Neural progenitor cell (in vitro differentiated cells): ENCODE results near the gene LDLRAD4.

Source experiments
- EZH2 ChIP-seq: fragments of 200-600 bp; sonication (generic); IDR thresholded peaks from 2 replicates; pipeline ENCODE4 v1.6.1; 2017; ENCODE audit warnings: antibody characterized with exemption, mild to moderate bottlenecking, moderate library complexity
- EZH2phosphoT487 ChIP-seq: fragments of 200-600 bp; sonication (generic); IDR thresholded peaks from 2 replicates; pipeline ENCODE4 v1.6.1; 2017; ENCODE audit warnings: antibody characterized with exemption
- TF ChIP-seq, protein P1 (sequence below): fragments of 200-600 bp; sonication (generic); IDR thresholded peaks from 2 replicates; pipeline ENCODE4 v1.5.1; 2017; ENCODE audit warnings: antibody characterized with exemption, mild to moderate bottlenecking

DNA sequence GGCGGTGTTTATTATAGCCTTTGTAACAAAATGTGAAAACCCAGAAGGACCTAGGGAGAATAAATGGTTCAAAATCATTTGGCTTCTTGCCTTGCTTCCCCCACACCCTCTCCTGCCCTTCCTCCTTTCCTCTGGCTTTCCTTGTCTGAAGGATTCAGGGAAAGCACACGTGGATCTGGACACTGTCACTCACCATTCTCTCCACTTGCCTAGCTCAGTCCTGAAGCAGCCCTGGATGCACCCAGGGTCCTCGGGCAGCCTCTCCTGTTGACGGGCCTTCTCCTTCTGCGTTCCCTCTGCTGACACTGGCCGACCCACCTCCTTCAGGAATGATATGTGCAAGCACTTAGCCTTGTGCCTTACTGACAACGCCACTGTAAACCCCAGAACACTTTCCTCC lies 439.4 kb downstream of the LDLRAD4 start:
- TF ChIP-seq, protein P1, sequence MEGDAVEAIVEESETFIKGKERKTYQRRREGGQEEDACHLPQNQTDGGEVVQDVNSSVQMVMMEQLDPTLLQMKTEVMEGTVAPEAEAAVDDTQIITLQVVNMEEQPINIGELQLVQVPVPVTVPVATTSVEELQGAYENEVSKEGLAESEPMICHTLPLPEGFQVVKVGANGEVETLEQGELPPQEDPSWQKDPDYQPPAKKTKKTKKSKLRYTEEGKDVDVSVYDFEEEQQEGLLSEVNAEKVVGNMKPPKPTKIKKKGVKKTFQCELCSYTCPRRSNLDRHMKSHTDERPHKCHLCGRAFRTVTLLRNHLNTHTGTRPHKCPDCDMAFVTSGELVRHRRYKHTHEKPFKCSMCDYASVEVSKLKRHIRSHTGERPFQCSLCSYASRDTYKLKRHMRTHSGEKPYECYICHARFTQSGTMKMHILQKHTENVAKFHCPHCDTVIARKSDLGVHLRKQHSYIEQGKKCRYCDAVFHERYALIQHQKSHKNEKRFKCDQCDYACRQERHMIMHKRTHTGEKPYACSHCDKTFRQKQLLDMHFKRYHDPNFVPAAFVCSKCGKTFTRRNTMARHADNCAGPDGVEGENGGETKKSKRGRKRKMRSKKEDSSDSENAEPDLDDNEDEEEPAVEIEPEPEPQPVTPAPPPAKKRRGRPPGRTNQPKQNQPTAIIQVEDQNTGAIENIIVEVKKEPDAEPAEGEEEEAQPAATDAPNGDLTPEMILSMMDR, result no peak
- TF ChIP-seq EZH2 (no peak), EZH2phosphoT487 (no peak)
